HEK293 (cell line): ENCODE measurements around the gene HAND1.

Experiments
- CTCF ChIA-PET: fragments of 350-600 bp; formaldehyde crosslinking; extraction: SDS; loops from one replicate; lab custom pipeline; 2021; ENCODE audit warnings: antibody characterized with exemption; lab: Yijun Ruan, JAX
- POLR2A ChIA-PET: fragments of 300-600 bp; formaldehyde crosslinking; extraction: SDS; loops from one replicate; lab custom pipeline; 2020; ENCODE audit warnings: antibody characterized with exemption, inconsistent platforms; lab: Yijun Ruan, JAX
- H3K27ac ChIP-seq: fragments of 200-500 bp; sonication (Bioruptor generic); 2 replicates; pipeline ENCODE4 v1.5.1; 2014; ENCODE audit warnings: low read depth, low read length, control low read depth, inconsistent platforms; ENCODE audit errors: extremely low read depth
- H3K36me3 ChIP-seq, 2 experiments: fragments of 200-500 bp in 1 of 2; sonication (Bioruptor generic) in 1 of 2; 1 replicate in 1 of 2; 2 replicates in 1 of 2; pipeline ENCODE4 v1.5.1; 2014 to 2017; ENCODE audit warnings: inconsistent platforms in 2 of 2, low read length in 2 of 2; ENCODE audit not compliant: control insufficient read depth in 2 of 2, insufficient read depth in 1 of 2
- H3K4me1 ChIP-seq: fragments of 200-500 bp; sonication (Bioruptor generic); 2 replicates; pipeline ENCODE4 v1.5.1; 2014; ENCODE audit warnings: mild to moderate bottlenecking, low read length, inconsistent platforms; ENCODE audit not compliant: control insufficient read depth, insufficient read depth
- H3K4me3 ChIP-seq: 2 replicates; pipeline ENCODE4 v1.5.1; 2011; ENCODE audit warnings: low read depth, mild to moderate bottlenecking, control low read depth, low read length, moderate library complexity
- H3K9me3 ChIP-seq: fragments of 200-500 bp; sonication (Bioruptor generic); 2 replicates; pipeline ENCODE4 v1.5.1; 2014; ENCODE audit warnings: low read depth, low read length, inconsistent platforms; ENCODE audit not compliant: control insufficient read depth, insufficient read depth
- HOXD13 ChIP-seq: sonication (generic); formaldehyde crosslinking; IDR thresholded peaks from 2 replicates; pipeline ENCODE4 v1.8.0; 2022; ENCODE audit warnings: missing genetic modification reagents, borderline replicate concordance
- IKZF3 ChIP-seq: fragments of 450-650 bp; IDR thresholded peaks from 2 replicates; pipeline ENCODE4 v1.5.0; 2018; ENCODE audit warnings: missing biosample characterization, mild to moderate bottlenecking, missing genetic modification characterization, moderate library complexity
- KLF10 ChIP-seq: fragments of 450-650 bp; IDR thresholded peaks from 2 replicates; pipeline ENCODE4 v1.5.1; 2018; ENCODE audit warnings: missing biosample characterization, mild to moderate bottlenecking, missing genetic modification characterization
- KLF9 ChIP-seq: fragments of 450-650 bp; formaldehyde crosslinking; IDR thresholded peaks from 2 replicates; pipeline ENCODE4 v1.5.1; 2016; ENCODE audit warnings: missing biosample characterization, missing genetic modification characterization, low read depth
- PATZ1 ChIP-seq: fragments of 450-650 bp; formaldehyde crosslinking; IDR thresholded peaks from 2 replicates; pipeline ENCODE4 v1.5.1; 2016; ENCODE audit warnings: missing biosample characterization, missing genetic modification characterization
- RBAK ChIP-seq: fragments of 450-650 bp; formaldehyde crosslinking; IDR thresholded peaks from 2 replicates; pipeline ENCODE4 v1.5.1; 2016; ENCODE audit warnings: missing biosample characterization, missing genetic modification characterization
- SP2 ChIP-seq: fragments of 450-650 bp; formaldehyde crosslinking; IDR thresholded peaks from 2 replicates; pipeline ENCODE4 v1.5.1; 2016; ENCODE audit warnings: missing biosample characterization, missing genetic modification characterization
- SP3 ChIP-seq: fragments of 450-650 bp; formaldehyde crosslinking; IDR thresholded peaks from 2 replicates; pipeline ENCODE4 v1.5.1; 2016; ENCODE audit warnings: missing biosample characterization, missing genetic modification characterization
- ZBTB6 ChIP-seq: fragments of 450-650 bp; formaldehyde crosslinking; IDR thresholded peaks from 2 replicates; pipeline ENCODE4 v1.5.1; 2017; ENCODE audit warnings: missing biosample characterization, missing genetic modification characterization
- ZBTB8A ChIP-seq: fragments of 450-650 bp; formaldehyde crosslinking; IDR thresholded peaks from 2 replicates; pipeline ENCODE4 v1.5.1; 2016; ENCODE audit warnings: missing biosample characterization, missing genetic modification characterization
- ZFHX2 ChIP-seq: fragments of 450-650 bp; formaldehyde crosslinking; conservative IDR thresholded peaks from 2 replicates; pipeline ENCODE4 v1.5.1; 2016; ENCODE audit warnings: missing biosample characterization, missing genetic modification characterization
- ZNF155 ChIP-seq: fragments of 450-650 bp; formaldehyde crosslinking; IDR thresholded peaks from 2 replicates; pipeline ENCODE4 v1.5.1; 2016; ENCODE audit warnings: missing biosample characterization, missing genetic modification characterization
- ZNF184 ChIP-seq: fragments of 450-650 bp; IDR thresholded peaks from 2 replicates; pipeline ENCODE4 v1.5.1; 2018; ENCODE audit warnings: missing biosample characterization, mild to moderate bottlenecking, missing genetic modification characterization
- ZNF214 ChIP-seq: fragments of 450-650 bp; formaldehyde crosslinking; IDR thresholded peaks from 2 replicates; pipeline ENCODE4 v1.5.1; 2017; ENCODE audit warnings: missing biosample characterization, mild to moderate bottlenecking, missing genetic modification characterization, borderline replicate concordance
- ZNF335 ChIP-seq: fragments of 450-650 bp; formaldehyde crosslinking; conservative IDR thresholded peaks from 2 replicates; pipeline ENCODE4 v1.5.1; 2016; ENCODE audit warnings: missing biosample characterization, missing genetic modification characterization
- ZNF488 ChIP-seq: fragments of 450-650 bp; formaldehyde crosslinking; IDR thresholded peaks from 2 replicates; pipeline ENCODE4 v1.5.1; 2016; ENCODE audit warnings: missing biosample characterization, missing genetic modification characterization
- TF ChIP-seq, protein P1 (sequence below): fragments of 450-650 bp; formaldehyde crosslinking; IDR thresholded peaks from 2 replicates; pipeline ENCODE4 v1.5.1; 2016; ENCODE audit warnings: missing biosample characterization, missing genetic modification characterization
- TF ChIP-seq, protein P2 (sequence below): fragments of 450-650 bp; formaldehyde crosslinking; IDR thresholded peaks from 2 replicates; pipeline ENCODE4 v1.5.1; 2016; ENCODE audit warnings: missing biosample characterization, missing genetic modification characterization

Gene HAND1

DNA sequence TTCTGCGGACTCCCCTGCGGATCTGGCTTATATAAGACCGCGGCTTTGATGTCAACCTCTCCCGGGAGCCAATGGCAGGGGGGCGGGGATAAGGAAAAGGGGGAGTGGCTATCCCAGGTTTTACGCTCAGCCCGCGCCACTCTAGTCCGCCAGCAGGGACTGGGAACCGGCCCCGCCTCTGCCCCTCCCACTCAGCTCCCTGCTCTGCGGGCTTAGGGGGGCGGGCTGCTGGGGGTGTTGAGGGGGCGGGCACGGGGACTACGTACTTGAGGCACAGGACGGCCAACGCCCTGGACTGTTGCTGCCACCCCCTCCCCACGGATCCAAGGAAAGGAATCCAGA lies at the start of gene HAND1:
TSS of gene HAND1 (minus strand) at position 4 of the 342 bp plus-strand sequence. CDS start 219 bp downstream, outside the sequence.
- ChIA-PET POLR2A (interaction anchor here (0.6 to 1.3 kb wide), 3 partner anchors 29 to 288 kb away, joined by 3 read pairs; partner anchors contain the start of gene GALNT10), CTCF (interaction anchor here (0.7 to 1.0 kb wide), 2 partner anchors 11 to 43 kb away, joined by 3 read pairs; no protein-coding TSS in a partner anchor)
- TF ChIP-seq IKZF3 (tag by site-specific recombination) (0 out of 2 replicates have a peak, but pooled peaks have one; percentile 20), ZFHX2 (peak; percentile 41), ZNF335 (tag by site-specific recombination) (0 out of 2 replicates have a peak, but pooled peaks have one; percentile 29), ZNF155 (tag by site-specific recombination) (no peak), SP3 (peak; percentile 52), HOXD13 (CRISPR knock-in tag) (no peak), KLF10 (0 out of 2 replicates have a peak, but pooled peaks have one; percentile 20), ZNF184 (tag by site-specific recombination) (no peak), KLF9 (tag by site-specific recombination) (peak; percentile 76), SP2 (peak; percentile 63), ZNF214 (tag by site-specific recombination) (no peak), ZBTB8A (tag by site-specific recombination) (0 out of 2 replicates have a peak, but pooled peaks have one; percentile 9)
- H3K4me3 ChIP-seq: peak within 1 kb of the TSS; percentile 25
- no peaks in the 10 kb centered on the region for H3K36me3 ChIP-seq
- H3K27ac ChIP-seq: no peak within 1 kb of the TSS
- H3K9me3 ChIP-seq: no peaks in the 10 kb centered on the region
- no peaks in the 10 kb centered on the region for H3K4me1 ChIP-seq

GRCh38 chr5:154526231-154527226 lies 48.5 kb upstream of the HAND1 start:
- H3K4me3 ChIP-seq: no peak overlapping the region
- TF ChIP-seq RBAK (tag by site-specific recombination): no peak
- TF ChIP-seq, protein P1, sequence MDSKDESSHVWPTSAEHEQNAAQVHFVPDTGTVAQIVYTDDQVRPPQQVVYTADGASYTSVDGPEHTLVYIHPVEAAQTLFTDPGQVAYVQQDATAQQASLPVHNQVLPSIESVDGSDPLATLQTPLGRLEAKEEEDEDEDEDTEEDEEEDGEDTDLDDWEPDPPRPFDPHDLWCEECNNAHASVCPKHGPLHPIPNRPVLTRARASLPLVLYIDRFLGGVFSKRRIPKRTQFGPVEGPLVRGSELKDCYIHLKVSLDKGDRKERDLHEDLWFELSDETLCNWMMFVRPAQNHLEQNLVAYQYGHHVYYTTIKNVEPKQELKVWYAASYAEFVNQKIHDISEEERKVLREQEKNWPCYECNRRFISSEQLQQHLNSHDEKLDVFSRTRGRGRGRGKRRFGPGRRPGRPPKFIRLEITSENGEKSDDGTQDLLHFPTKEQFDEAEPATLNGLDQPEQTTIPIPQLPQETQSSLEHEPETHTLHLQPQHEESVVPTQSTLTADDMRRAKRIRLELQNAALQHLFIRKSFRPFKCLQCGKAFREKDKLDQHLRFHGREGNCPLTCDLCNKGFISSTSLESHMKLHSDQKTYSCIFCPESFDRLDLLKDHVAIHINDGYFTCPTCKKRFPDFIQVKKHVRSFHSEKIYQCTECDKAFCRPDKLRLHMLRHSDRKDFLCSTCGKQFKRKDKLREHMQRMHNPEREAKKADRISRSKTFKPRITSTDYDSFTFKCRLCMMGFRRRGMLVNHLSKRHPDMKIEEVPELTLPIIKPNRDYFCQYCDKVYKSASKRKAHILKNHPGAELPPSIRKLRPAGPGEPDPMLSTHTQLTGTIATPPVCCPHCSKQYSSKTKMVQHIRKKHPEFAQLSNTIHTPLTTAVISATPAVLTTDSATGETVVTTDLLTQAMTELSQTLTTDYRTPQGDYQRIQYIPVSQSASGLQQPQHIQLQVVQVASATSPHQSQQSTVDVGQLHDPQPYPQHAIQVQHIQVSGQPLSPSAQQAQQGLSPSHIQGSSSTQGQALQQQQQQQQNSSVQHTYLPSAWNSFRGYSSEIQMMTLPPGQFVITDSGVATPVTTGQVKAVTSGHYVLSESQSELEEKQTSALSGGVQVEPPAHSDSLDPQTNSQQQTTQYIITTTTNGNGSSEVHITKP (tag by site-specific recombination): peak; percentile 61
- H3K36me3 ChIP-seq: no peaks in the 10 kb centered on the region
- ChIA-PET CTCF (interaction anchor here (0.6 kb wide), 1 partner anchor 106 kb away, joined by 5 read pairs; no protein-coding TSS in a partner anchor), POLR2A (no interaction called here)
- peaks cover 4% of the 10 kb centered on the region; the same call in 1 of the 2 replicates for H3K4me1 ChIP-seq
- H3K27ac ChIP-seq: no peak overlapping the region
- H3K9me3 ChIP-seq: no peaks in the 10 kb centered on the region

GRCh38 chr5:154524859-154525258 lies 46.8 kb upstream of the HAND1 start:
- no peaks in the 10 kb centered on the region for H3K36me3 ChIP-seq
- TF ChIP-seq PATZ1 (tag by site-specific recombination) (no peak), ZBTB6 (no peak), ZNF488 (tag by site-specific recombination) (no peak)
- TF ChIP-seq, protein P2, sequence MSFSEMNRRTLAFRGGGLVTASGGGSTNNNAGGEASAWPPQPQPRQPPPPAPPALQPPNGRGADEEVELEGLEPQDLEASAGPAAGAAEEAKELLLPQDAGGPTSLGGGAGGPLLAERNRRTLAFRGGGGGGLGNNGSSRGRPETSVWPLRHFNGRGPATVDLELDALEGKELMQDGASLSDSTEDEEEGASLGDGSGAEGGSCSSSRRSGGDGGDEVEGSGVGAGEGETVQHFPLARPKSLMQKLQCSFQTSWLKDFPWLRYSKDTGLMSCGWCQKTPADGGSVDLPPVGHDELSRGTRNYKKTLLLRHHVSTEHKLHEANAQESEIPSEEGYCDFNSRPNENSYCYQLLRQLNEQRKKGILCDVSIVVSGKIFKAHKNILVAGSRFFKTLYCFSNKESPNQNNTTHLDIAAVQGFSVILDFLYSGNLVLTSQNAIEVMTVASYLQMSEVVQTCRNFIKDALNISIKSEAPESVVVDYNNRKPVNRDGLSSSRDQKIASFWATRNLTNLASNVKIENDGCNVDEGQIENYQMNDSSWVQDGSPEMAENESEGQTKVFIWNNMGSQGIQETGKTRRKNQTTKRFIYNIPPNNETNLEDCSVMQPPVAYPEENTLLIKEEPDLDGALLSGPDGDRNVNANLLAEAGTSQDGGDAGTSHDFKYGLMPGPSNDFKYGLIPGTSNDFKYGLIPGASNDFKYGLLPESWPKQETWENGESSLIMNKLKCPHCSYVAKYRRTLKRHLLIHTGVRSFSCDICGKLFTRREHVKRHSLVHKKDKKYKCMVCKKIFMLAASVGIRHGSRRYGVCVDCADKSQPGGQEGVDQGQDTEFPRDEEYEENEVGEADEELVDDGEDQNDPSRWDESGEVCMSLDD (tag by site-specific recombination): no peak
- no peak overlapping the region for H3K27ac ChIP-seq
- ChIA-PET POLR2A (no interaction called here), CTCF (interaction anchor here (0.7 to 2.7 kb wide), 5 partner anchors 8 to 56 kb away, joined by 3 to 13 read pairs (median 4); no protein-coding TSS in a partner anchor)
- peaks cover 4% of the 10 kb centered on the region; the same call in 1 of the 2 replicates for H3K4me1 ChIP-seq
- no peak overlapping the region for H3K4me3 ChIP-seq
- H3K9me3 ChIP-seq: no peaks in the 10 kb centered on the region
